Dendritic cell treated with granulocyte-macrophage colony-stimulating factor and Interleukin-4, amounts not matched to agents 40 ng/mL and 50 ng/mL, for 4 days (primary cell): ENCODE data around the gene CAP1.
"Not testable (repeated sequence)": the region's sequence is repeated elsewhere in the genome, so short reads cannot be mapped to it uniquely, and the experiment has no call there.

Experiments used
- H3K27ac Mint-ChIP-seq: one replicate; pipeline ENCODE4 v1.8.0; 2022; ENCODE audit warnings: mild to moderate bottlenecking, mixed read lengths
- H3K27me3 Mint-ChIP-seq: one replicate; pipeline ENCODE4 v1.8.0; 2022; ENCODE audit warnings: mild to moderate bottlenecking, mixed read lengths
- H3K36me3 Mint-ChIP-seq: one replicate; pipeline ENCODE4 v1.8.0; 2022; ENCODE audit warnings: low read depth, mixed read lengths
- H3K4me1 Mint-ChIP-seq: one replicate; pipeline ENCODE4 v1.8.0; 2022; ENCODE audit warnings: low read depth, mixed read lengths
- H3K4me3 Mint-ChIP-seq: one replicate; pipeline ENCODE4 v1.8.0; 2022; ENCODE audit warnings: mild to moderate bottlenecking, moderate library complexity, mixed read lengths
- H3K9me3 Mint-ChIP-seq: one replicate; pipeline ENCODE4 v1.8.0; 2022; ENCODE audit warnings: mixed read lengths
- intact Hi-C: fragments of 100-400 bp; cut with micrococcal nuclease; formaldehyde crosslinking; loops from one replicate; pipeline ENCODE4 v1.15.0; 2022

CAP1 gene, protein sequence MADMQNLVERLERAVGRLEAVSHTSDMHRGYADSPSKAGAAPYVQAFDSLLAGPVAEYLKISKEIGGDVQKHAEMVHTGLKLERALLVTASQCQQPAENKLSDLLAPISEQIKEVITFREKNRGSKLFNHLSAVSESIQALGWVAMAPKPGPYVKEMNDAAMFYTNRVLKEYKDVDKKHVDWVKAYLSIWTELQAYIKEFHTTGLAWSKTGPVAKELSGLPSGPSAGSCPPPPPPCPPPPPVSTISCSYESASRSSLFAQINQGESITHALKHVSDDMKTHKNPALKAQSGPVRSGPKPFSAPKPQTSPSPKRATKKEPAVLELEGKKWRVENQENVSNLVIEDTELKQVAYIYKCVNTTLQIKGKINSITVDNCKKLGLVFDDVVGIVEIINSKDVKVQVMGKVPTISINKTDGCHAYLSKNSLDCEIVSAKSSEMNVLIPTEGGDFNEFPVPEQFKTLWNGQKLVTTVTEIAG

DNA sequence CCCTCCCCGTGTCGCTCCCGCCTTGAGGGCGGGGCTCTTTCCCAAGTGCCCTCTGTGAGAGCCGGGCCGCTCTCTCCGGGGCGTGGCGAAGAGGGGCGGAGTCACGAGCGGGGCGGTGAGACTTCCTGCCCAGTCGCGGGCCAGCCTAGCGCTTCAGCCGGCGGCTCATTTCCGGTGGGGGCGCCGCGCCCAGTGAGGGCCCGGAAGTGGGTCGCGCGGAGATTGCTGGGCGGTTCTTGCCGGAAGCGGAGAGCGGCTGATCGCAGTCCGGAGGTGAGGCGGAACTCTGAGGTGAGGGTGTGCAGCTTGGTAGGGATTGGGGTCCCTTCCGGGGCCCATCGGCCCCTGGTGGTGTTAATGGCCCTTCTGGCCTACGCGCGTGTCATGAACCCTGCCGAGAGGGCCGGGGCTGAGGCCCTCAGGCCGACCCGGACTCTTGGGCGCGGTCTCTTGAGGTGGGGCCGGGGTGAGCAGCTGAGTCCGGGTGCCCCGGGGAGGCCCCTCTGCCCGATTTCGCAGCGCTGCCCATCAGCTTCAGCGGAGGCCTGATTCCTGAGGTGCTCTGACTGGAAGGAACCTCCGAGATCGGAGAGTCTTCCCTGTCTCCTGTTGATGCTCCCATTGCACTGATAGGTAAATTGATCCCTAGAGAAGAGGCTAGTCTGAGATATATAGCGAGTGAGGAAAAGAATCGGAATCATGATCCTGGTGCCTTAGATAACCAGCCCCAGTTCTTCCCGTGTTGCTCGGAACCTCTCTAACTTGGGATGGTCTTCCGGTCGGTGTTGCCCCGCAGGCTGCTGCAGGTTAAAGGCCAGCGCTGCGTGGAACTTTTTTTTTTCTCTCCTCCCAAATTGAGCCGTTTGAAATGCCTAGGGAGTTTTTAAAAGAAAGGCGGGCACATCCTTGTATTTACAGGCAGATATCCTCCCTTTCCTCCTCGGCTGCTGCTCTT lies at the start of gene CAP1:
Gene CAP1, plus strand, starts transcription at position 219 of the 955 bp plus-strand sequence. CDS start 18,618 bp downstream, outside the sequence.
- Mint-ChIP-seq H3K27me3 (no peaks in the 10 kb centered on the region), H3K9me3 (no peaks in the 10 kb centered on the region), H3K4me1 (peaks cover 70% of the 10 kb centered on the region), H3K36me3 (peaks cover 52% of the 10 kb centered on the region), H3K4me3 (peak within 1 kb of the TSS; percentile 78), H3K27ac (peak within 1 kb of the TSS; percentile 99)
- intact Hi-C loops = loop anchor here (5.0 kb wide), 1 partner anchor 37 kb away; no protein-coding TSS in a partner anchor

DNA sequence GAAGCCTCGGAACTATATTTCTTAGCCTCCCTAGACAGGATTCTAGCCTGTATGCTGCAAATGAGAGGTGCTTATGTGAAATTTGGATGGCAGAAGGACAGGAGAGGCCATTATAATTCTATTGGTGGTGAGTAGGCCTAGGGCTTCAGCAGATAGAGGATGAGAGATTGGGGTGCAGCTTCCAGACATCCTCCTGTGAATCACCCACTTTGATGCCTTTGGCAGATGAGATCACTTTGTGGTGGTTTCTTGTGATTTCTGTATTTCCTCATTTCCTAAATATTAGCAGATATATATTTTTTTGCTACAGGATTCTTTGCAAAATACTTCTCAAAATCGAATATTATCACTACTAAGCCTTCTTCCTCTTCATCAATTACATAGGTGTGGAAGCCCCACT lies 48.3 kb upstream of the CAP1 start:
- Mint-ChIP-seq H3K27ac (peak overlapping the region; percentile 64), H3K4me1 (peaks cover 36% of the 10 kb centered on the region), H3K9me3 (no peaks in the 10 kb centered on the region), H3K27me3 (no peaks in the 10 kb centered on the region), H3K4me3 (no peak overlapping the region), H3K36me3 (no peaks in the 10 kb centered on the region)
- intact Hi-C loops = loop anchor here (5.0 kb wide), 1 partner anchor 35 kb away; no protein-coding TSS in a partner anchor

DNA sequence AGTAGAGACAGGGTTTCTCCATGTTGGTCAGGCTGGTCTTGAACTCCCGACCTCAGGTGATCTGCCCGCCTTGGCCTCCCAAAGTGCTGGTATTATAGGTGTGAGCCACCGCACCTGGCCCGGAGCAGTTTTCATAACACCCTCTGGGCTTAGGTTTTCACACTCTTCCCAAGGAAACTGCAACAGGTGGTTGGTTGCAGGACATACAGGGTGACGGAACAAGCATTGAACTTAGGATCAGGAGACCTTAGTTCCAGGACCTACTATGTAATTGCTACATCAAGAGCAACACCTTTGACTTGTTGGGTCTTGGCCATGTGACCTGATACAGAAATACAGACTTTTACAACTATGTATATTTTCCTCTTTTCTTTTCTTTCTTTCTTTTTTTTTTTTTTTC lies 47.6 kb upstream of the CAP1 start:
- Mint-ChIP-seq H3K36me3 (no peaks in the 10 kb centered on the region), H3K27ac (peak overlapping the region; percentile 64), H3K9me3 (no peaks in the 10 kb centered on the region), H3K27me3 (no peaks in the 10 kb centered on the region), H3K4me1 (peaks cover 36% of the 10 kb centered on the region), H3K4me3 (no peak overlapping the region)
- intact Hi-C loops = loop anchor here (5.0 kb wide), 1 partner anchor 34 kb away; no protein-coding TSS in a partner anchor

DNA sequence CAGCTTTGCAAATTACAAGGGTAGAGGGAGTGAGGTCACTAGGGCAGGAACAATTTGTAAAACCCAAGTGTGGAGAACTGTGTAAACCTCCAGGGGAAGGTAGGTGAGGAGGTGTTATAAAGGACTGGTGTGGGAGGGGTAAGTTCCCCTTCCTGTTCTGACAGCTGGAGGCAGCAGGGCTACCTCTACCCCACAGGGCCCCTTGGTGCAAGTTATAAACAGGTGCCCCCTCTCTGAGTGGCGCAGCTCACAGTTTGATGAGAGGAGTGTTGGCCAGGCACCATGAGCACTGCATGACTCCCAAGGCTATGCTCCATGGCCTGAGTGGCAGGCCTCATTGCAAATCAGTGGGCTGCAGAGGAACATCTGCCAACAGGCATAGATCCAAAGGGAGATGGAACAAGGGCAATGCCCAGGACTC lies 44.5 kb upstream of the CAP1 start:
- H3K36me3 Mint-ChIP-seq = no peaks in the 10 kb centered on the region
- H3K27me3 Mint-ChIP-seq = peaks cover under 1% of the 10 kb centered on the region
- peaks cover 41% of the 10 kb centered on the region for H3K4me1 Mint-ChIP-seq
- H3K4me3 Mint-ChIP-seq = no peak overlapping the region
- no peak overlapping the region for H3K27ac Mint-ChIP-seq
- intact Hi-C loops = no loop called here
- H3K9me3 Mint-ChIP-seq = no peaks in the 10 kb centered on the region

DNA sequence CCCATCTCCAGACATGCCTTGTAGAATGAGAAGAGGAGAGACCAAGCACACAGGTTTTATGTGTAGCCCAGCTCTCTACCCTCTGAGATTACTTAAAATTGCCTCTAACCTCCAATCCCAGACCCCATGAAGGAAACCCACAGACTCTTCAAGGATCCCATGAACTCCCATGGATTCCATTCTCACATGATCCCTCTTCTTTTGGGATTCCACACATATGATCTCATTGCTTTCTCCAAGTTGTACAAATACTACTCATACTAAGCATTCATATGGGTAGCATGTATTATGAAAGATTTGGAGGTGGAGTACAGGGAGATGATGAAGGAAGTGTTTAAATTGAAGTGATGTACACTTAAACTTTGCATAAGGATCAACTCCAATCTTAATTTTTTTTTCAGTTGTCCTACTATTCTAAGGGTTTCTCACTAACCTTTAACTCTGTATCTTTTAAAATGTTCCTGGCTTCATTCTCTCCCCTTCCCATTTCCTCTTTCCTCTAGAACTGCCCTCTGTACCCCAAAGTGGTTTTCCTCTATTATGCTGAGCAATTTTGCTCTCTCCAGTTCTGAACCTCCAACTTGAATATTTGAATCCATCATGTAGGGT lies 44.0 kb upstream of the CAP1 start:
- Mint-ChIP-seq H3K27me3 (peaks cover 2% of the 10 kb centered on the region), H3K9me3 (no peaks in the 10 kb centered on the region), H3K27ac (no peak overlapping the region), H3K36me3 (no peaks in the 10 kb centered on the region), H3K4me3 (no peak overlapping the region), H3K4me1 (peaks cover 46% of the 10 kb centered on the region)
- intact Hi-C loops = no loop called here

DNA sequence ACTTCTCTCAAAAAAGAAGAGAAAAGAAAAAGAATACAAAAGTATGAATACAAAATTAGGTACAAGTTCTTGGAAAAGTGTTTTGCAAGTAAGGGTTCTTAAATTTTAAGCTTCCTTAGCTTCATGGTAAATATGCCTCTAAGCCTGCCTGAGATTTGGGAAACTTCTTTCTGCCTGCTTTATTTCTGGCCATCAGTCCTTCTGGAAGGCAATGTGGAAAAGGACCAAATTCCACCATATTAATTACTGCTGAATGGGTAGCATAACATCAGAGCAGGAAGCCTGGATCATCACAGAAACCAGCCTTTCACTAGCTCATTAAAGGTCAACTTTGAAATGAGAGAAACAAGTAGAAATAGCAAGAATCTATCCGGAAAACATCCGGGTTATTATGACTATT lies 39.1 kb upstream of the CAP1 start:
- intact Hi-C loops = no loop called here
- H3K4me1 Mint-ChIP-seq = peaks cover 38% of the 10 kb centered on the region

DNA sequence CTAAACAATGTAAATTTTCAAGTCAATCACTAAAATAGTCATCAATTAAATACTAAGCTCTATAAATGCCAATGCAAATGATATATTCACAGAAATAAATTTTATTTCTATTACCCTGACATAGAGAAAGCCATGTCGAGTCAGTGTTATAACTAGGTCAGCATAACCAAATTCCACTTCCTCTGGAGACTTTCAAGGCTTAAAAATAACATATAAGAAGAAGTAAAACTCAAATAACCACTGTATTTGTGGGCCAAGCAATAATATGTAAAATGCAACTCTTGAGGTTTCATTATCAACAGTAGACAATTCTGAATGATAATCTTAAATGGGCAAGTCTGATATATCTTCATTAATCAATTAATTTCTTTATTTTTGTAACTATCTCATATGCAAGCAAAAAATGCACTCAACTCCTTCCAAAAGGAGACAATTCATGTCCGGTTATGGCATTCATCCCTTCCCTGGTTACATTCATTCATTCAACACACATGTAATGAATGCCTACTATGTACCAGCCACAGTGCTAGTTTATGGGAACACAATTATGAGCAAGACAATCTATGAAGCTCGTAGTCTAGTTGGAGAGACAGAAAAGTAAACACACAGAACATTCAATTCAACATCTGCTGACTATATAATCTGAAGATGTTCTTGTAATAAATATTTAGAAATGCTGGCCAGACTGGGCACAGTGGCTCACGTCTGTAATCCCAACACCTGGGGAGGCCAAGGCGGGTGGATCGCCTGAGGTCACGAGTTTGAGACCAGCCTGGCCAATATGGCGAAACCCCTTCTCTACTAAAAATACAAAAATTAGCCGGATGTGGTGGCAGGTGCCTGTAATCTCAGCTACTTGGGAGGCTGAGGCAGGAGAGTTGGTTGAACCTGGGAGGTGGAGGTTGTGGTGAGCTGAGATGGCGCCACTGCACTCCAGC lies 37.1 kb upstream of the CAP1 start:
- Mint-ChIP-seq H3K27me3 (peaks cover 2% of the 10 kb centered on the region), H3K27ac (no peak overlapping the region), H3K36me3 (no peaks in the 10 kb centered on the region), H3K4me1 (peaks cover 32% of the 10 kb centered on the region), H3K4me3 (no peak overlapping the region), H3K9me3 (no peaks in the 10 kb centered on the region)
- intact Hi-C loops = no loop called here

More for the DNA sequence above, 39.1 kb upstream of the CAP1 start:
- Mint-ChIP-seq H3K27me3 (peaks cover 2% of the 10 kb centered on the region), H3K27ac (no peak overlapping the region), H3K9me3 (no peaks in the 10 kb centered on the region), H3K36me3 (no peaks in the 10 kb centered on the region), H3K4me3 (no peak overlapping the region)

DNA sequence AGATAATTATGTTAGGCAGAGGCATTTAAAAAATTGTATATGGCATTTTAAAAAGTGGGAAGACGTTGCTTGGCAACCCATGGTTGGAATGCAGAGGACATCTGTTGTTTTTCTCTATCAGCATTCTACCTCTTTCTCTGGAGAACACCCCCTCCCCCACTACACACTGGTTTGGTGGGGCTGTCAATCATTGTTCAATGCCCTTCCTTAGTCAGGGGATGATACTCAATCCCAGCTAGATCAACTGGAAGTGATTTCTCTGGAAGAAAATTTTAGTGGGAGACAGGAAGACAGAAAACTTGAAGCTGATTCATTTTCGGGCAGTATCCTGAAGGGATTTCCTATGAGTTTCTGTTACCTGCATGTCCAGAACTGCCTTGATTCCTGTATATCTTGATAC lies 35.7 kb upstream of the CAP1 start:
- H3K9me3 Mint-ChIP-seq = no peaks in the 10 kb centered on the region
- no peak overlapping the region for H3K4me3 Mint-ChIP-seq
- H3K36me3 Mint-ChIP-seq = no peaks in the 10 kb centered on the region
- no peak overlapping the region for H3K27ac Mint-ChIP-seq
- intact Hi-C loops = no loop called here
- peaks cover 2% of the 10 kb centered on the region for H3K27me3 Mint-ChIP-seq
- H3K4me1 Mint-ChIP-seq = peaks cover 32% of the 10 kb centered on the region

DNA sequence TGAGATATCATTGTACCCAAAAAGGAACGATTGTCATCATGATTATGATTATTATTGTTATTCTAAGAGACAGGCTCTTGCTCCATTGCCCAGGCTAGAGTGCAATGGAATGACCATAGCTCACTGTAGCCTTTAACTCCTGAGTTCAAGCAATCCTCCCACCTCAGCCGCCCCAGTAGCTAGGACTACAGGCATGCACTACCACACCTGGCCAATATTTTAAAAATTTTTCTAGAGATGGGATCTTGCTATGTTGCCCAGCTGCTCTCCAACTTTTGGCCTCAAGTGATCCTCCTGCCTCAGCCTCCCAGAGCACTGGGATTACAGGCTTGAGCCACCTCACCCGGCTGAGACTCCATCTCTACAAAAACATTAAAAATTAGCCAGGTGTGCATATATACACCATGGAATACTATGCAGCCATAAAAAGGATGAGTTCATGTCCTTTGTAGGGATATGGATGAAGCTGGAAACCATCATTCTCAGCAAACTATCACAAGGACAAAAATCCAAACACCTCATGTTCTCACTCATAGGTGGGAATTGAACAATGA lies 33.0 kb upstream of the CAP1 start:
- H3K27ac Mint-ChIP-seq, H3K4me3 Mint-ChIP-seq, H3K36me3 Mint-ChIP-seq, intact Hi-C loops, H3K9me3 Mint-ChIP-seq, H3K27me3 Mint-ChIP-seq: not testable (repeated sequence)
- peaks cover 13% of the 10 kb centered on the region for H3K4me1 Mint-ChIP-seq

DNA sequence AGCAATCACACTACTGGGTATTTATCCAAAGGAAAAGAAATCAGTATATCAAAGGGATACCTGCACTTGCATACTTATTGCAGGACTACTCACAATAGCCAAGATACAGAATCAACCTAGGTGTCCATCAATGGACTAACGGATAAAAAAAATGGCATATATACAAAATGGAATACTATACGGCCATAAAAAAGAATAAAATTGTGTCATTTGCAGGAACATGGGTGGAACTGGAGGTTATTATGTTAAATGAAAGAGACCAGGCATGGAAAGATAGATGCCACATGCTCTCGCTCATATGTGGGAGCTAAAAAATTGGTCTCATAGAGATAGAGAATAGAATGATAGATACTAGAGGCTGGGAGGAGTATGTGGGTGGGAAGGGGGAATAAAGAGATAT lies 29.3 kb upstream of the CAP1 start:
- no peak overlapping the region for H3K4me3 Mint-ChIP-seq
- H3K27ac Mint-ChIP-seq = no peak overlapping the region
- no peaks in the 10 kb centered on the region for H3K27me3 Mint-ChIP-seq
- intact Hi-C loops = no loop called here
- H3K9me3 Mint-ChIP-seq = no peaks in the 10 kb centered on the region
- H3K4me1 Mint-ChIP-seq = peaks cover 5% of the 10 kb centered on the region
- no peaks in the 10 kb centered on the region for H3K36me3 Mint-ChIP-seq

DNA sequence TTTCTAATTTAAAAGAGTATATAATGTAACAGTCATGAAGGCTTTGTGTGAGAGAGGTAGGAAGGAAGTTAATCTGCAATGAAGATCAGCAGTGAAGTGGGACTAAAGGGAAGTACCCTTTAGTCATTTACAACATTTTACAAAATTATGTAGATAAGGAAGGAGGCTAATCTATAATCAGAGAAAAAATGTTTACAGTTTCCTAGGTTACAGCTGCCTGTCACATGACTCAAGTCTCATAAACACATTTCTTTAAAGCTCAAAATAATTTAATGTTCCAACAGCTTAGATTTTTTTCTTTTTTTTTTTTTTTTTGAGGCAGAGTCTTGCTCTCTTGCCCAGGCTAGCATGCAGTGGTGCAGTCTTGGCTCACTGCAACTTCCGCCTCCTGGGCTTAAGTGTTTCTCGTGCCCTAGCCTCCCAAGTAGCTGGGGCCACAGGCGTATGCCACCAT lies 26.2 kb upstream of the CAP1 start:
- H3K4me1 Mint-ChIP-seq = peaks cover 5% of the 10 kb centered on the region
- no peak overlapping the region for H3K27ac Mint-ChIP-seq
- no peak overlapping the region for H3K4me3 Mint-ChIP-seq
- no peaks in the 10 kb centered on the region for H3K27me3 Mint-ChIP-seq
- intact Hi-C loops = no loop called here
- no peaks in the 10 kb centered on the region for H3K9me3 Mint-ChIP-seq
- H3K36me3 Mint-ChIP-seq = no peaks in the 10 kb centered on the region

DNA sequence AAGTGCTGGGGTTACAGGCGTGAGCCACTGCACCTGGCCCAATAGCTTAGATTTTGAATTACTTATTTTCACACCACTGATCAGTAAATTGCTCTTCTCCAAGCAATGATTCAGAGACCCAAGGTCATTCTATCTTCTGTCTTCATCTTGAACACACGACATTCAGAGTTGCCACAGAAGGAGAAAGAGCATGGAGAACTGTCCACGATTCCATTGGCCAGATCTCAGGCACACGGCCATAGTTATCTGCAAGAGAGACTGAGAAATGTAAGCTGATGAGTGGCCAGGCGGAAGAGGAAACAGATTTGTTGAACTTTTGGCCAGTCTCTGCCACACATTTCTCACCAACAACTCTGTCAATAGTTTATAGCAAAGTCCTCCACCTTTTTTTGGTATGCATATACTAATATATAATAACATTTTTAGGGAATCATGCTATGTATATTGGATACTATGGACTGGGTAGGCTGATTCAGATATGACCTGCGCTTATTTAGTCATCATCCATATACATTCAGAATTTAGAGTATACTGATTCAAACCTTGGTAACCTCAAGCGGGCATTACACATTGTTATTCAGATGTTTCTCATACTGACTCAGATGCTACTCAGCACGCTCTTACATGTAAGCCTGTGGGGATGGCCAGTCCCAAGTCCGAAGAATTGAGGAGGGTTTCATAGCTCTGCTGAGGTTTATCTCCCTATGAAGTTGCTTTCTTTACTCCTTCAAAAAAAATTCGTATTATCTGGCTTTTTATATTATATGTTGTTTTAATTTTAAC lies 25.5 kb upstream of the CAP1 start:
- H3K27me3 Mint-ChIP-seq = no peaks in the 10 kb centered on the region
- peaks cover 5% of the 10 kb centered on the region for H3K4me1 Mint-ChIP-seq
- H3K27ac Mint-ChIP-seq = no peak overlapping the region
- no peak overlapping the region for H3K4me3 Mint-ChIP-seq
- no peaks in the 10 kb centered on the region for H3K36me3 Mint-ChIP-seq
- H3K9me3 Mint-ChIP-seq = no peaks in the 10 kb centered on the region
- intact Hi-C loops = no loop called here
